Esophagus squamous epithelium (tissue), 4 donors: ENCODE measurements around the gene SLC9A7.

Experiments
- CTCF ChIP-seq, 6 experiments: fragments of 450-650 bp in 4 of 6; fragments of 200-600 bp in 2 of 6; sonication (generic) in 2 of 6; IDR thresholded peaks; one replicate each; pipeline ENCODE4 v1.5.1; 2016 to 2019; ENCODE audit warnings: antibody characterized with exemption in 6 of 6, mild to moderate bottlenecking in 4 of 6, moderate library complexity in 4 of 6
- POLR2A ChIP-seq, 4 donors: fragments of 450-650 bp; IDR thresholded peaks; one replicate each; pipeline ENCODE4 v1.6.1; 2017; ENCODE audit warnings: antibody characterized with exemption in 4 of 4, mild to moderate bottlenecking in 4 of 4, moderate library complexity in 3 of 4

- TF ChIP-seq CTCF (IDR thresholded peaks at IDR 0.05) (no peak), POLR2A (IDR thresholded peaks at IDR 0.05) (no peak)
These were observed 30.0 kb upstream of the SLC9A7 start for GRCh38 chrX:46788902-46789301.
